Rectal smooth muscle tissue (tissue), 1 donor: ENCODE results near the gene ERCC8.

Experiments used
- H3K27ac ChIP-seq: one replicate; pipeline ENCODE4 v1.7.0; 2013; ENCODE audit warnings: low read depth, low read length, inconsistent platforms
- H3K27me3 ChIP-seq: one replicate; pipeline ENCODE4 v1.7.0; 2013; ENCODE audit warnings: low read length; ENCODE audit not compliant: control insufficient read depth, insufficient read depth
- H3K36me3 ChIP-seq: one replicate; pipeline ENCODE4 v1.7.0; 2013; ENCODE audit warnings: low read length; ENCODE audit not compliant: control insufficient read depth, insufficient read depth
- H3K4me1 ChIP-seq: one replicate; pipeline ENCODE4 v1.7.0; 2013; ENCODE audit warnings: low read length; ENCODE audit not compliant: control insufficient read depth, insufficient read depth
- H3K4me3 ChIP-seq: one replicate; pipeline ENCODE4 v1.7.0; 2013; ENCODE audit warnings: low read length
- H3K9ac ChIP-seq: one replicate; pipeline ENCODE4 v1.7.0; 2013; ENCODE audit warnings: low read length

The ERCC8 gene

DNA sequence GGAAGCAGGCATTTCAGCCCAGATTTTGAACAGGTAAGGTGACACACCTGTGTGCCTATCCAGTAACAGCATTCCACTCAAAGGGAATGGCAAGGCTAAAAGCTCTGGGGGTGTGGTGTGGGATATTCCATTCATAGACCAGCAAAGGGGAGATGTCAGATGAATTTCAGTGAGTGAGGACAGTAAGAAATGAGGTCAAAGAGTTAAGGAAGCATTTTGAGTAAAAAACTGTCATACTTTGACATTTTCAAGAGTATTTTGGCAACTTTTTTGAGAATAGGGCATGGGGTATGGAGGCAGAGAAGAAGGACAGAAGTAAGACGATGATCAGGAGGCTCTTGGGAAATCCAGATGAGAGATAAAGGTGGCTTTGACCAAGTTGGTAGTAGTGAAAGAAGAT lies 98.6 kb downstream of the ERCC8 start:
- Histone ChIP-seq H3K27ac (no peak overlapping the region), H3K36me3 (no peaks in the 10 kb centered on the region), H3K9ac (no peak overlapping the region), H3K27me3 (peaks cover 8% of the 10 kb centered on the region), H3K4me1 (peaks cover 3% of the 10 kb centered on the region), H3K4me3 (no peak overlapping the region)

DNA sequence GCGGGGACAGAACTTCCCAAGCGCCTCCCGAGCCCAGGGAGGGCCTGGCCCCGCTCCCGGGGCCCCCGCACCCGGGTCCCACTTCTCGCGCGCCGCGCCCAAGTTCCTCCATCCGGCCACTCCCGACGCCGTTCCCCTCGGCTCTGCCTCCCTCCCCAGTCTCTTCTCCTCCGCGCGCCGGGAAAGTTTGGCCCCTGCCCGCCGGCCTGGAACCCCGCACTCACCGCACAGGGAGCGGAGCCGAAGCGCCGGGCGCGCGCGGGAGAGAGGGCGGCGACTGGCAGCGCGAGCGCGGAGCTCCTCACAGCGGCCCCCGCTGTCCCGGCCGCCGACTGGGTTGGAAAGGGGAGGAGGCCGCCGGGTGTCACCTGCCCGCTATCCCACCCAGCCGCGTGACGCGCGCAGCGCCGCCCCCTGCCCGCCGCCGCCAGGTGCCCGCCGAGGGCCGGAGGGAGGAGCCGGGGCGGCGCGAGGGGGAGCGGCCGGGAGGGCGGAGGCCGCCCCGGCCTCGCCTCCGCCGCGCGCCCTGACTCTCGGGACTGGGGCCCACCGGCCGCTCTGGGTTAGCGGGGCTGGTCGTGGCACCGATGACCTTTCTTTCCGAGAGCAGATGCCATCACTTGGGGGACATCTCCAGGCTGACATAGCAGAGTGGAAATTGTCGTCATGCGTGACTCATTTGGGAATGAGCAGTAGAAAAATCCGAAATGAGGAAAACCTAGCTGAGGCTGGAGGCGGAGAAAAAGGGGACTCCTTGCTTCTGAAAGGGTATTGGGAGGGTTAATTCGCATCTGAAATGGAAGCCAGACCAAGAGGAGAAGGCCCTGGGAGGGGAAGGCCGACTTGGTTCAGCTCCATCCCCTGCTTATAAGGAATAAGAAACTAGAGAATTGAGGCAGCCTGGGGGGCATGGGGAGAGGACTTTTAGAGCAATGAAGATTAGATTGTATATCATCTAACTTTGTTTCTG lies 100.6 kb downstream of the ERCC8 start, which contains the start of gene ELOVL7:
ELOVL7 (minus strand) TSS at position 334 of the 970 bp plus-strand sequence. CDS start 56,872 bp downstream, outside the sequence.
- Histone ChIP-seq H3K27me3 (peaks cover 8% of the 10 kb centered on the region), H3K4me3 (peak within 1 kb of the TSS; percentile 82), H3K36me3 (no peaks in the 10 kb centered on the region), H3K27ac (no peak within 1 kb of the TSS), H3K4me1 (peaks cover 3% of the 10 kb centered on the region), H3K9ac (no peak within 1 kb of the TSS)

DNA sequence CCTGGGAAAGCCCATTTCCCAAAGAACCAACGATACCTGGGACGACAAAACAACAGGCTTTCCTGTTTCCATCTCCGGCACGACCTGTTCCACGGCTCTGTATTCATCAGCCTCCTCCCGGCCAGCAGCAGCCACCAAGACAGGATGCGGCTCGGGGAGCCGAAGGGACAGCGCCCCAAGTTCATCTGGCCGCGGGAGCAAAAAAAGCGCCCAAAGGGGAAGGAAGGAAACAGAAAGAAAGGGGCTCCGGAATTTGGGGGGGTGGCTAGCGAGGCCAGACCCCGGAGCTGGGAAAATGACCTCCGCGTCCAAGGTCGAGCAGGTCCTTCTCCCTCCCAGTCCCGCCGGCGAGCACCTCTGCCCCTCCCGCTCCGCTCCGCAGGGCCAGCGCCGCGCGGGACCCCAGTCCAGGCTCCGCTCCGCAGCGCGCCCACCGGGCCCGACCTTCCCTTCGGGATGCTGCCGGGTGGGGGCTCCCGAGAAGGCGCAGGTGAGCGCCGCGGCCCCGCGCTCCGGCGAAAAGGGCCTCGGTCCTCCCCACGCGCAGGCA lies 101.4 kb downstream of the ERCC8 start:
- no peak overlapping the region for H3K27ac ChIP-seq
- no peaks in the 10 kb centered on the region for H3K36me3 ChIP-seq
- peaks cover 8% of the 10 kb centered on the region for H3K27me3 ChIP-seq
- peak overlapping the region; percentile 82 for H3K4me3 ChIP-seq
- no peak overlapping the region for H3K9ac ChIP-seq
- peaks cover 3% of the 10 kb centered on the region for H3K4me1 ChIP-seq

- Histone ChIP-seq H3K27ac (no peak overlapping the region), H3K9ac (no peak overlapping the region), H3K27me3 (peaks cover 8% of the 10 kb centered on the region), H3K4me3 (peak overlapping the region; percentile 82), H3K36me3 (no peaks in the 10 kb centered on the region), H3K4me1 (peaks cover 3% of the 10 kb centered on the region)
Observed at GRCh38 chr5:60842871-60843385, 101.9 kb downstream of the ERCC8 start.

GRCh38 chr5:60841361-60841760 lies 103.5 kb downstream of the ERCC8 start:
- Histone ChIP-seq H3K4me1 (peaks cover 3% of the 10 kb centered on the region), H3K36me3 (no peaks in the 10 kb centered on the region), H3K4me3 (no peak overlapping the region), H3K27ac (no peak overlapping the region), H3K9ac (no peak overlapping the region), H3K27me3 (peaks cover 8% of the 10 kb centered on the region)

DNA sequence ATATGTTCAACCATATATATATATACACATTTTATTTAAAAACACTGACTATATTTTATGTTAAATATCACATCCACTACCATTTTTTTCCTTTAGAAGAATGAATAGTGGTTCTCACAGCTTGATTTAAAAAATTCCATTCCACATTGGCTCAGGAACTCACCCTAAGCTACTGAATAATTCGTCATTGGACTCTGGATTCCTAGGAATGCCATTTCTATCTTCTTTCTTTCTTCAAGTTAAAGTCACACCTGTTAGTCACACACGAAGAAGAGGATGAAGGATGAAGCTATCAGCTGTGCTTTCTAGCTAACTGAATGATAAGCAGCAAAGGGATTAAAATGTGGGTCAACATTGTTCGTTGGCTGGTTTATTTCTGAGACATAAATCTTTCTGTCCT lies 108.7 kb downstream of the ERCC8 start:
- Histone ChIP-seq H3K4me1 (no peaks in the 10 kb centered on the region), H3K4me3 (no peak overlapping the region), H3K27me3 (no peaks in the 10 kb centered on the region), H3K36me3 (no peaks in the 10 kb centered on the region), H3K9ac (no peak overlapping the region), H3K27ac (no peak overlapping the region)

DNA sequence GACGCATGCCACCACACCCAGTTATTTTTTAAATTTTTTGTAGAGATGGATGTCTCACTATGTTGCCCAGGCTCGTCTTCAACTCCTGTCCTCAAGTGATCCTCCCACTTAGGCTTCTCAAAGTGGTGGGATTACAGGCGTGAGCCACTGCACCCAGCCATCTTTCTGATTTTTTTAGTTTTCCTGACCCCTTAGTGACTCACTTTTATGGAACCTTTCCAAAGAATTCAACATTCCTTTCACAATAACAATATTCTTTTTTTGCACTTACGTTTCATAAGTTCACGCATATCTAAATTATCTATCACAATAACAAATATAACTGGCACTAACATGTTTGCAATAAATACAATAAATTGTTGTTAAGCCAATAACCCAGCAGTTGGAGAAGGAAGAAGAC lies 109.3 kb downstream of the ERCC8 start:
- Histone ChIP-seq H3K4me3 (no peak overlapping the region), H3K27me3 (no peaks in the 10 kb centered on the region)

DNA sequence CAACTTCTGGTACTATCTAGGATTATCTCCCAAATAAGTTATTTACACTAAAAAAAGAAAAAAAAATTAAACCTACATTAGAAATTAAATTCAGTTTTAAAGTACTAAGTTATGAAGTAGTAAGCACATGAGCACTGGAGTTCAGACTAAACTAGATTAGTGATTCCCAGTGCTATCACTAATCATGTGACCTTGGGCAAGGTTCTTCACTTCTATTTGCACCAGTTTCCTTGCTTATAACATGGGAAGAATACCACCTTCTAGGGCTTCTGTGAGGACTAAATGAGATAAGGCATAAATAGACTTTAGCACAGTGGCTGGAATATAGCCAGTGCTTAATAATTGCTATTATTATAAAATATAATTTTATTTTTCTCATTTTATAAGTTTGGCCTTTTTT lies 111.3 kb downstream of the ERCC8 start:
- Histone ChIP-seq H3K36me3 (no peaks in the 10 kb centered on the region), H3K4me1 (no peaks in the 10 kb centered on the region), H3K4me3 (no peak overlapping the region), H3K27ac (no peak overlapping the region), H3K9ac (no peak overlapping the region), H3K27me3 (no peaks in the 10 kb centered on the region)

More for the DNA sequence above, 109.3 kb downstream of the ERCC8 start:
- H3K9ac ChIP-seq, result no peak overlapping the region
- no peaks in the 10 kb centered on the region for H3K36me3 ChIP-seq
- H3K27ac ChIP-seq, result no peak overlapping the region
- no peaks in the 10 kb centered on the region for H3K4me1 ChIP-seq

DNA sequence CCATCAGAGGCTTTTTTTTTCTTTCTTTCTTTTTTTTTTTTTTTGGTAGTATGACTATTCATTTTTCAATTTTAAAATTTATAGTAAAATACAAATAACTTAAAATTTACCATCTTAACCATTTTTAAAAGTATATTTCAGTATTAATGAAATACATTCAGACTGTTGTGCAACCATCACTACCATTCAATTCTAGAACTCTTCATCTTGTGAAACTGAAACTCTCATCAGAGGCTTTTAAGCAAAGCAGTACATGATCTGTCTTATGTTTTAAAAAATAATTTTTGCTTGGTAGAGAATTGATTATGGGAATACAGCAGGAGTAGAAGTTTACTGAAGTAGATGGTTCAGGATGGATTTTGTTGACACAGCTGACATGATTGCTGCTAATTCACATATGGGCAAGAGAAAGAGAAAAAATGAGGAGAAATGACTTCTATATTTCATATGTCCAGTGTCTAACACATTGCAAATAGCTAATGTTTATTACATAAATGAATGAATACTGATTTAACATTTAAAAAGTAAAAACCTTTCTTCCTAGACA lies 114.2 kb downstream of the ERCC8 start:
- no peaks in the 10 kb centered on the region for H3K4me1 ChIP-seq
- H3K27ac ChIP-seq, result no peak overlapping the region
- H3K27me3 ChIP-seq, result no peaks in the 10 kb centered on the region
- H3K36me3 ChIP-seq, result no peaks in the 10 kb centered on the region
- H3K9ac ChIP-seq, result no peak overlapping the region
- no peak overlapping the region for H3K4me3 ChIP-seq

DNA sequence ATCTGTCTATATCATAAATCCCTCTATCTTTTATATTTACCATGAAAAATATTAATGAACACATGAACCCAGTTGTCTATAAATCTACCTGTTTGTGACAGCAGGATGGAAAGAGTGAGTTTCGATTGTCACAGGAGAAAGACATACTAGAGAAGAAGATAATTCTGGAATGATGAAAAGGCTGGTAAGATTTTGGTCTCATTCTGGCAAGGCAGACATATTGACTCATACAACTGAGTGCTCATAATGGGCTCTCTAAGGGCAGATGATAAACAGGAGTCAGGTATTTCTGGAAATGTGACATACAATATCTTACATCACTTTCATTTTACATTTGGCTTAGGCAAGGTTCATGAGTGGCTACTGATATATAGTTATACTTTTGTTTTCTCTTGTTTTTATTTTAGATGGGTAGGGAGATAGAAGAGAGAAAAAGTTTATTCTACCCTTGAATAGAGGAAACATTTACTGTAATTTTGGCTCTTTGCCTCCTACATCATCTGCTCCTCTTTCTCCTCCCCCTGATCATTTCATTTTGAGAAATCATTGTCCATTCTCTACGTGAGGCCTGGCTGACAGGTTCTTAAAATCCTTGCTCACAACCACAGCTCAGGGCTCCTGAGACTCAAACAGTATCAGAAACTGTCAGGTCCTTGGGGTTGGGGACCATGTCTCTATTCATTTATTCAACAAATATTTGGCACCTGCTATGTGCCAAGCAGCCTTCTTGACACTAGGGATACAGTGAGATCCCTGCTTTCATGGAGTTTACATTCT lies 115.2 kb downstream of the ERCC8 start:
- Histone ChIP-seq H3K4me3 (no peak overlapping the region), H3K9ac (no peak overlapping the region), H3K36me3 (no peaks in the 10 kb centered on the region), H3K27me3 (no peaks in the 10 kb centered on the region), H3K4me1 (no peaks in the 10 kb centered on the region), H3K27ac (no peak overlapping the region)

DNA sequence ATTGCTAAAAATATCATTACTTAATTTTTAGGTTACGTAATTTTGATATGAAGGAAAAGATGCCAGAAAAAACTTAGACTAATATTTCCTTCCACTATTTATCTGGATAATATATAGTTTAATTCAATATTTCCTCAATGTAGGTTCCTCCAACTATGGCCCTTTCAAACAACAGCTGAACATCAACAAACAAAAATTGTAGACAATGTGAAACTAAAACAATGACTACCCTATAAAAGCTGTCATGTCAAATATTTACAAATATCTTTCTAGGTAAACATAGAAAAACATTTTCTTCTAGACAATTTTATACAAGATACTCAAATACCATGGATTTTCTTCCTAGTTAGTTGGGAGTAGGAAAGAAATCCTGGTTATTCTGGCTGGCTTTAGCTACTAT lies 117.7 kb downstream of the ERCC8 start:
- no peak overlapping the region for H3K4me3 ChIP-seq
- H3K36me3 ChIP-seq, result no peaks in the 10 kb centered on the region
- H3K27me3 ChIP-seq, result no peaks in the 10 kb centered on the region
- no peaks in the 10 kb centered on the region for H3K4me1 ChIP-seq
- no peak overlapping the region for H3K27ac ChIP-seq
- H3K9ac ChIP-seq, result no peak overlapping the region

DNA sequence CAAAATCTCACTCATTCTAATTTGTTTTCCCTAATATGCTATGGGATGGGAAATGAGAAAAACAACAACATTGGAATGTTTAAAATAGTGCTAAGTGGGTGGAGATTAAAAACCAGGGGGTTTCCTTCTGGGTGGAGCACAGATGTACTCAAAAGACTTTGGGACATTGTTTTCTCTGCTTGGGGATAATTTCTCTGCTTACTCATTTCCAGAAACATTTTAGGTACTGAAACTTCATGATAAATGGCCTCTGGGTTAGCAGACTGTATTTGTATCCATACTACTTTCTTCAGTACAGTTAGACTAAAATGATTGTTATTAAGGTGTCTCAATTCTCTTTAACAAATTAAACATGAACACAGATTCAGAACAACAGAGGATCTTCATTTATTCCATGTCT lies 118.2 kb downstream of the ERCC8 start:
- H3K4me1 ChIP-seq, result no peaks in the 10 kb centered on the region
- no peak overlapping the region for H3K9ac ChIP-seq
- no peaks in the 10 kb centered on the region for H3K36me3 ChIP-seq
- H3K27ac ChIP-seq, result no peak overlapping the region
- H3K27me3 ChIP-seq, result no peaks in the 10 kb centered on the region
- no peak overlapping the region for H3K4me3 ChIP-seq
